Large intestine (tissue), 1 donor: ENCODE data around the gene AMELY. TPM values are rescaled to one million over a fixed set of nuclear protein-coding genes. Genes with fewer than 3 reads are reported as not detected.

Experiments used
- polyA plus RNA-seq: library from polyadenylated mRNA; unstranded; fragments of 120-200 nt; gene quantifications from one replicate; pipeline ENCODE4 v1.2.1, GENCODE V29; 2013

Gene AMELY
- polyA plus RNA-seq, 1 donor, result not detected

Other genes starting within 250 kb of the AMELY start
- gene TBL1Y, start 1.1 kb downstream of the AMELY start, polyA plus RNA-seq, result 2.8 TPM